Loucy (cell line): ENCODE measurements around the gene KRTAP10-3.

Source experiments
- H2AFZ ChIP-seq: fragments of 200-600 bp; sonication (generic); 2 replicates; pipeline ENCODE4 v1.6.0; 2016; ENCODE audit warnings: antibody characterized with exemption, mild to moderate bottlenecking, low read length, moderate library complexity
- H3F3A ChIP-seq: fragments of 200-600 bp; 2 replicates; pipeline ENCODE4 v1.6.0; 2016; ENCODE audit warnings: antibody characterized with exemption, low read depth, mild to moderate bottlenecking
- H3K27me3 ChIP-seq: fragments of 200-600 bp; sonication (generic); 2 replicates; pipeline ENCODE4 v1.6.1; 2014; ENCODE audit warnings: low read length, mild to moderate bottlenecking; ENCODE audit not compliant: insufficient read depth, poor library complexity, severe bottlenecking
- H3K36me3 ChIP-seq: fragments of 200-600 bp; sonication (generic); 2 replicates; pipeline ENCODE4 v1.6.1; 2016; ENCODE audit warnings: low read length; ENCODE audit not compliant: insufficient read depth
- H3K4me1 ChIP-seq: fragments of 200-600 bp; sonication (generic); 2 replicates; pipeline ENCODE4 v1.5.1; 2014; ENCODE audit warnings: low read length, mild to moderate bottlenecking; ENCODE audit not compliant: insufficient read depth, poor library complexity, severe bottlenecking
- H3K4me2 ChIP-seq: fragments of 200-600 bp; sonication (generic); 2 replicates; pipeline ENCODE4 v1.6.0; 2014; ENCODE audit warnings: antibody characterized with exemption, low read length, low read depth, mild to moderate bottlenecking; ENCODE audit not compliant: poor library complexity, severe bottlenecking
- H3K4me3 ChIP-seq: fragments of 200-600 bp; sonication (generic); 2 replicates; pipeline ENCODE4 v1.5.1; 2014; ENCODE audit warnings: low read length, mild to moderate bottlenecking, mixed read lengths; ENCODE audit not compliant: poor library complexity, severe bottlenecking
- H3K79me2 ChIP-seq: fragments of 200-600 bp; sonication (generic); 2 replicates; pipeline ENCODE4 v1.6.1; 2014; ENCODE audit warnings: low read length; ENCODE audit not compliant: insufficient read depth
- H3K9ac ChIP-seq: fragments of 200-600 bp; sonication (generic); 2 replicates; pipeline ENCODE4 v1.6.0; 2014; ENCODE audit warnings: mild to moderate bottlenecking, low read depth, low read length, moderate library complexity; ENCODE audit not compliant: poor library complexity, severe bottlenecking
- H3K9me2 ChIP-seq: fragments of 200-600 bp; sonication (generic); replicated peaks from 2 replicates; pipeline ENCODE4 v1.6.1; 2016; ENCODE audit warnings: low read depth, low read length, mixed read lengths
- H3K9me3 ChIP-seq: fragments of 200-600 bp; sonication (generic); 2 replicates; pipeline ENCODE4 v1.6.1; 2014; ENCODE audit warnings: mild to moderate bottlenecking, antibody characterized with exemption, low read length, low read depth; ENCODE audit not compliant: insufficient read depth
- H4K20me1 ChIP-seq: fragments of 200-600 bp; sonication (generic); 2 replicates; pipeline ENCODE4 v1.6.0; 2014; ENCODE audit warnings: antibody characterized with exemption, low read length, mild to moderate bottlenecking; ENCODE audit not compliant: insufficient read depth, poor library complexity, severe bottlenecking
- EZH2phosphoT487 ChIP-seq: fragments of 200-600 bp; IDR thresholded peaks from 2 replicates; pipeline ENCODE4 v1.6.1; 2018; ENCODE audit warnings: antibody characterized with exemption, mild to moderate bottlenecking, moderate library complexity, borderline replicate concordance
- TF ChIP-seq, protein P1 (sequence below): fragments of 200-600 bp; sonication (generic); conservative IDR thresholded peaks from 2 replicates; pipeline ENCODE4 v1.5.1; 2014; ENCODE audit warnings: mild to moderate bottlenecking, antibody characterized with exemption, low read length

Gene KRTAP10-3

DNA sequence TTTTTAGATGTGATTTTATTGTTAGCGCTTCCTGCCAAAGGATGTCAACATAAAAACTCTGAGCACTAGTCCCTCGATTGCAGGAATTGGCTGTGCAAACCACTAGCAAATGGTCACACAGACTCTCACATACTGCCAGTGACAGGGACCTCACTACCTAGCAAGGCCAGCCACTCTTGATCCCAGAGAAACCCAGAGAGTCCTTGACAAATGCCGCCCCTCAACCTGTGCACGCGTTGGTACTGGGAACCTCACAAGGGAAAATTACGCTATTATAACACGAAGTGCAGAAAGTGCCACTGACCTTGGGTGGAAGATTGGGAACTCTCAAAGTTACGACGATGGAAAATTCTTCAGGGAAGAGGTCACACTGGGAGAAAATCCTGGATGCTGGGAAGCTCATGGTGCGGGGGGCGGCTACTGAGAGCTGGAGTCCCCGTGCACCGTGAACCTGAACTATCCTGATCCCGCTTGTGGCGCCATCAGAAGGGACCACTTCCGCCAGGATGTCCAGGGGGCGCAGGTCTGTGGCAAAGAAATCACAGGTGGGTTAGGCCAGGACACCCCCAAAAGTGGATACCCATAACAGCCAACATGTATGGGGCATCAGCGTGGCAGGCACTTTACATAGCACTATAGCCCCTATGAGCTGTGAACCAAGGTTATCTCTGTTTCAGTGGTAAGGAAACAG lies 9.0 kb upstream of the KRTAP10-3 start:
- H4K20me1 ChIP-seq: no peaks in the 10 kb centered on the region
- no peak overlapping the region for H3K4me3 ChIP-seq
- TF ChIP-seq, protein P1, sequence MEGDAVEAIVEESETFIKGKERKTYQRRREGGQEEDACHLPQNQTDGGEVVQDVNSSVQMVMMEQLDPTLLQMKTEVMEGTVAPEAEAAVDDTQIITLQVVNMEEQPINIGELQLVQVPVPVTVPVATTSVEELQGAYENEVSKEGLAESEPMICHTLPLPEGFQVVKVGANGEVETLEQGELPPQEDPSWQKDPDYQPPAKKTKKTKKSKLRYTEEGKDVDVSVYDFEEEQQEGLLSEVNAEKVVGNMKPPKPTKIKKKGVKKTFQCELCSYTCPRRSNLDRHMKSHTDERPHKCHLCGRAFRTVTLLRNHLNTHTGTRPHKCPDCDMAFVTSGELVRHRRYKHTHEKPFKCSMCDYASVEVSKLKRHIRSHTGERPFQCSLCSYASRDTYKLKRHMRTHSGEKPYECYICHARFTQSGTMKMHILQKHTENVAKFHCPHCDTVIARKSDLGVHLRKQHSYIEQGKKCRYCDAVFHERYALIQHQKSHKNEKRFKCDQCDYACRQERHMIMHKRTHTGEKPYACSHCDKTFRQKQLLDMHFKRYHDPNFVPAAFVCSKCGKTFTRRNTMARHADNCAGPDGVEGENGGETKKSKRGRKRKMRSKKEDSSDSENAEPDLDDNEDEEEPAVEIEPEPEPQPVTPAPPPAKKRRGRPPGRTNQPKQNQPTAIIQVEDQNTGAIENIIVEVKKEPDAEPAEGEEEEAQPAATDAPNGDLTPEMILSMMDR: no peak
- TF ChIP-seq EZH2phosphoT487: no peak
- H3K36me3 ChIP-seq: no peaks in the 10 kb centered on the region
- H3F3A ChIP-seq: no peaks in the 10 kb centered on the region
- no peak overlapping the region for H3K9ac ChIP-seq
- no peak overlapping the region for H2AFZ ChIP-seq
- H3K4me2 ChIP-seq: no peak overlapping the region
- H3K4me1 ChIP-seq: no peaks in the 10 kb centered on the region
- peaks cover 2% of the 10 kb centered on the region; the same call in 1 of the 2 replicates for H3K9me3 ChIP-seq
- no peaks in the 10 kb centered on the region for H3K9me2 ChIP-seq
- no peaks in the 10 kb centered on the region for H3K79me2 ChIP-seq
- H3K27me3 ChIP-seq: no peaks in the 10 kb centered on the region

DNA sequence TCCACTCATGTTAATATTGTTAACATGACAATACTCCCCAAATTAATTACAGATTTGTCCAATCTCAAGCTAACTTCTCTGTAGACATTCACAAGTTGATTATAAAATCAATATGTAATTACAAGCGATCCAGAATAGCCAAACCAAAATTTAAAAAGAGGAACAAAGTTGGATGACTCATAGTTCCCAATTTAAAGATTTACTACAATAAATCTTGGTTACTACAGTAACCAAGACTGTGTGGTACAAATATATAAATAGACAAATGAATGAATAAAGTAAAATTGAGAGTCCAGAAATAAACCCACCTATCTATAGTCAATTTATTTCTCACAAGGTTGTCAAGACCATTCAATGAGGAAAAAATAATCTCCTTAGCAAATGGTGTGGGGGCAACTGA lies 7.8 kb upstream of the KRTAP10-3 start:
- H3K9me3 ChIP-seq: peaks cover 3% of the 10 kb centered on the region; the same call in 1 of the 2 replicates
- H2AFZ ChIP-seq: no peak overlapping the region
- H3K4me3 ChIP-seq: no peak overlapping the region
- no peak for TF ChIP-seq EZH2phosphoT487
- TF ChIP-seq, protein P1: no peak
- H3K4me2 ChIP-seq: no peak overlapping the region
- H3K9ac ChIP-seq: no peak overlapping the region
- no peaks in the 10 kb centered on the region for H3F3A ChIP-seq
- no peaks in the 10 kb centered on the region for H3K27me3 ChIP-seq
- no peaks in the 10 kb centered on the region for H3K9me2 ChIP-seq
- no peaks in the 10 kb centered on the region for H3K4me1 ChIP-seq
- H4K20me1 ChIP-seq: no peaks in the 10 kb centered on the region
- no peaks in the 10 kb centered on the region for H3K36me3 ChIP-seq
- H3K79me2 ChIP-seq: no peaks in the 10 kb centered on the region

DNA sequence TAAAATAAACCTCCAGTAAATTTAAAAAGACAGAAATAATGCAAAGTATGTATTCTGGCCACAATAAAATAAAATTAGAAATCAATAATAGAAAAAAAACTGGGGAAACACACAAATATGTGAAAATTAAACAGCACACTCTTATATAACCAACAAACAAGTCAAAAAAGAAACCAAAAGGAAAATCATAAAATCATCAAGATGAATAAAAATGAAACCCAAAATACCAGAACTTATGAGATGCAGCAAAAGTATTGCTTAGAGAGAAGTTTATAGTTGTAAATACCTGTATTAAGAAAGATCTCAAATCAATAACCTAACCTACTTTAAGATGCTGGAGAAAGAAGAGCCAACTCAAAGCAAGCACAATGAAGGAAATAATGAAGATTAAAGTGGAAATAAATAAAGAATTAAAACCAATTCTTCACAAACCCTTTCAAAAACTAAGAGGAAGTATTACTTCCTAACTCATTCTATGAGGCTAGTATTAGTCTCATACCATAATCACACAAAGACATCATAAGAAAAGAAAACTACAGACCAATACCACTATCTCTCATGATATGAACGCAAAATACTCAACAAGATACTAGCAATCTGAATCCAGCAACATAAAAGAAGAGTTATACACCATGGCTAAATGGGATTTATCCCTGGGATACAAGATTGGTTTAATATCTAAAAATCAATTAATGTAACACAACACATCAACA lies 6.4 kb upstream of the KRTAP10-3 start:
- no peak overlapping the region for H3K4me3 ChIP-seq
- no peaks in the 10 kb centered on the region for H3K27me3 ChIP-seq
- H3K36me3 ChIP-seq: no peaks in the 10 kb centered on the region
- no peak overlapping the region for H3K9ac ChIP-seq
- no peaks in the 10 kb centered on the region for H3K4me1 ChIP-seq
- no peak overlapping the region for H3K4me2 ChIP-seq
- peaks cover 3% of the 10 kb centered on the region; the same call in 1 of the 2 replicates for H3K9me3 ChIP-seq
- H4K20me1 ChIP-seq: no peaks in the 10 kb centered on the region
- no peaks in the 10 kb centered on the region for H3F3A ChIP-seq
- no peaks in the 10 kb centered on the region for H3K9me2 ChIP-seq
- no peak for TF ChIP-seq EZH2phosphoT487
- no peaks in the 10 kb centered on the region for H3K79me2 ChIP-seq
- no peak overlapping the region for H2AFZ ChIP-seq
